HCT116 (cell line): Measurements from ENCODE around the gene TBXAS1.

Experiments
- JUND ChIP-seq: IDR thresholded peaks from 2 replicates; pipeline ENCODE4 v1.6.1; 2012
- POLR2A ChIP-seq: IDR thresholded peaks from 2 replicates; pipeline ENCODE4 v1.7.0; 2011; ENCODE audit warnings: borderline replicate concordance; ENCODE audit not compliant: insufficient read depth, insufficient read length; ENCODE audit errors: extremely low read depth
- TF ChIP-seq, protein P1 (sequence below), 3 experiments: fragments of 200-600 bp in 1 of 3; sonication (generic) in 1 of 3; IDR thresholded peaks in 2 of 3; conservative IDR thresholded peaks in 1 of 3; 2 replicates each; pipeline ENCODE4 v1.5.1; 2012 to 2017; ENCODE audit warnings: low read depth in 2 of 3, low read length in 2 of 3, antibody characterized with exemption in 1 of 3, borderline replicate concordance in 1 of 3, control low read depth in 1 of 3, mild to moderate bottlenecking in 1 of 3, mixed read lengths in 1 of 3, mixed run types in 1 of 3, moderate library complexity in 1 of 3; ENCODE audit not compliant: insufficient read depth in 1 of 3

- TF ChIP-seq POLR2A (no peak), JUND (peak; percentile 29)
- TF ChIP-seq, protein P1, sequence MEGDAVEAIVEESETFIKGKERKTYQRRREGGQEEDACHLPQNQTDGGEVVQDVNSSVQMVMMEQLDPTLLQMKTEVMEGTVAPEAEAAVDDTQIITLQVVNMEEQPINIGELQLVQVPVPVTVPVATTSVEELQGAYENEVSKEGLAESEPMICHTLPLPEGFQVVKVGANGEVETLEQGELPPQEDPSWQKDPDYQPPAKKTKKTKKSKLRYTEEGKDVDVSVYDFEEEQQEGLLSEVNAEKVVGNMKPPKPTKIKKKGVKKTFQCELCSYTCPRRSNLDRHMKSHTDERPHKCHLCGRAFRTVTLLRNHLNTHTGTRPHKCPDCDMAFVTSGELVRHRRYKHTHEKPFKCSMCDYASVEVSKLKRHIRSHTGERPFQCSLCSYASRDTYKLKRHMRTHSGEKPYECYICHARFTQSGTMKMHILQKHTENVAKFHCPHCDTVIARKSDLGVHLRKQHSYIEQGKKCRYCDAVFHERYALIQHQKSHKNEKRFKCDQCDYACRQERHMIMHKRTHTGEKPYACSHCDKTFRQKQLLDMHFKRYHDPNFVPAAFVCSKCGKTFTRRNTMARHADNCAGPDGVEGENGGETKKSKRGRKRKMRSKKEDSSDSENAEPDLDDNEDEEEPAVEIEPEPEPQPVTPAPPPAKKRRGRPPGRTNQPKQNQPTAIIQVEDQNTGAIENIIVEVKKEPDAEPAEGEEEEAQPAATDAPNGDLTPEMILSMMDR (IDR thresholded peaks at IDR 0.05 in 2 of 3, conservative IDR thresholded peaks at IDR 0.05 in 1 of 3; ENCODE audit: borderline replicate concordance in 1 of 3, insufficient read depth in 1 of 3, low read depth in 2 of 3, low read length in 2 of 3) = no peak
Measured at GRCh38 chr7:139991269-139991666, 162.2 kb downstream of the TBXAS1 start.
